ES-I3 (cell line): ENCODE data around the gene HINT3.

Experiments used
- H3K36me3 ChIP-seq: 2 replicates; pipeline ENCODE4 v1.6.1; 2013; ENCODE audit warnings: mild to moderate bottlenecking, low read length, control low read depth, moderate library complexity; ENCODE audit not compliant: insufficient read depth
- H3K4me1 ChIP-seq: 2 replicates; pipeline ENCODE4 v1.6.1; 2013; ENCODE audit warnings: mild to moderate bottlenecking, control low read depth, low read length; ENCODE audit not compliant: insufficient read depth
- H3K9ac ChIP-seq: 2 replicates; pipeline ENCODE4 v1.6.1; 2013; ENCODE audit warnings: low read depth, mild to moderate bottlenecking, low read length, moderate library complexity
- H3K9me3 ChIP-seq: 2 replicates; pipeline ENCODE4 v1.6.1; 2013; ENCODE audit warnings: mild to moderate bottlenecking, low read length, moderate library complexity; ENCODE audit not compliant: control insufficient read depth, insufficient read depth

The HINT3 gene

GRCh38 chr6:125987026-125987617 is 30.6 kb downstream of the HINT3 start:
- Histone ChIP-seq H3K36me3 (no peaks in the 10 kb centered on the region), H3K9me3 (no peaks in the 10 kb centered on the region), H3K4me1 (peaks cover 26% of the 10 kb centered on the region), H3K9ac (peak overlapping the region; percentile 84)

- Histone ChIP-seq H3K9ac (peak overlapping the region; percentile 7; the same call in 1 of the 2 replicates), H3K9me3 (no peaks in the 10 kb centered on the region), H3K4me1 (peaks cover 23% of the 10 kb centered on the region), H3K36me3 (no peaks in the 10 kb centered on the region)
Measured at GRCh38 chr6:125988280-125988679, 31.7 kb downstream of the HINT3 start.

GRCh38 chr6:125989631-125990030 is 33.1 kb downstream of the HINT3 start:
- no peaks in the 10 kb centered on the region for H3K9me3 ChIP-seq
- H3K9ac ChIP-seq = no peak overlapping the region
- H3K4me1 ChIP-seq = peaks cover 14% of the 10 kb centered on the region
- no peaks in the 10 kb centered on the region for H3K36me3 ChIP-seq

GRCh38 chr6:125991653-125992052 is 35.1 kb downstream of the HINT3 start:
- H3K9ac ChIP-seq = no peak overlapping the region
- peaks cover 14% of the 10 kb centered on the region for H3K4me1 ChIP-seq
- H3K36me3 ChIP-seq = no peaks in the 10 kb centered on the region
- H3K9me3 ChIP-seq = no peaks in the 10 kb centered on the region

GRCh38 chr6:125994670-125995488 is 38.3 kb downstream of the HINT3 start:
- Histone ChIP-seq H3K9ac (no peak overlapping the region), H3K4me1 (no peaks in the 10 kb centered on the region; the same call in 1 of the 2 replicates), H3K36me3 (no peaks in the 10 kb centered on the region), H3K9me3 (no peaks in the 10 kb centered on the region)

- Histone ChIP-seq H3K9me3 (no peaks in the 10 kb centered on the region), H3K4me1 (no peaks in the 10 kb centered on the region), H3K9ac (no peak overlapping the region), H3K36me3 (no peaks in the 10 kb centered on the region)
Measured at GRCh38 chr6:125995972-125996580, 39.5 kb downstream of the HINT3 start.

- Histone ChIP-seq H3K9ac (no peak overlapping the region), H3K36me3 (no peaks in the 10 kb centered on the region; the same call in 1 of the 2 replicates), H3K4me1 (no peaks in the 10 kb centered on the region), H3K9me3 (no peaks in the 10 kb centered on the region; the same call in 1 of the 2 replicates)
Measured at GRCh38 chr6:126002755-126003679, 46.4 kb downstream of the HINT3 start.

- H3K9ac ChIP-seq = no peak overlapping the region
- H3K36me3 ChIP-seq = peaks cover 12% of the 10 kb centered on the region; the same call in 1 of the 2 replicates
- no peaks in the 10 kb centered on the region; the same call in 1 of the 2 replicates for H3K9me3 ChIP-seq
- H3K4me1 ChIP-seq = no peaks in the 10 kb centered on the region
Measured at GRCh38 chr6:126007800-126008199, 51.2 kb downstream of the HINT3 start.

GRCh38 chr6:126010040-126010439 is 53.5 kb downstream of the HINT3 start:
- Histone ChIP-seq H3K4me1 (no peaks in the 10 kb centered on the region), H3K9ac (no peak overlapping the region), H3K9me3 (no peaks in the 10 kb centered on the region), H3K36me3 (peaks cover 20% of the 10 kb centered on the region; the same call in 1 of the 2 replicates)

GRCh38 chr6:126015863-126016262 is 59.3 kb downstream of the HINT3 start:
- H3K9me3 ChIP-seq = no peaks in the 10 kb centered on the region
- H3K9ac ChIP-seq = no peak overlapping the region
- H3K36me3 ChIP-seq = peaks cover 24% of the 10 kb centered on the region
- no peaks in the 10 kb centered on the region for H3K4me1 ChIP-seq

- H3K9me3 ChIP-seq = no peaks in the 10 kb centered on the region
- no peak overlapping the region for H3K9ac ChIP-seq
- H3K36me3 ChIP-seq = peaks cover 21% of the 10 kb centered on the region
- no peaks in the 10 kb centered on the region for H3K4me1 ChIP-seq
Measured at GRCh38 chr6:126016591-126016990, 60.0 kb downstream of the HINT3 start.

- H3K9ac ChIP-seq = no peak overlapping the region
- H3K36me3 ChIP-seq = peaks cover 17% of the 10 kb centered on the region
- no peaks in the 10 kb centered on the region for H3K9me3 ChIP-seq
- no peaks in the 10 kb centered on the region for H3K4me1 ChIP-seq
Measured at GRCh38 chr6:126017668-126018067, 61.1 kb downstream of the HINT3 start.

GRCh38 chr6:126020305-126021050 is 63.9 kb downstream of the HINT3 start:
- peaks cover 10% of the 10 kb centered on the region for H3K36me3 ChIP-seq
- H3K9ac ChIP-seq = no peak overlapping the region
- no peaks in the 10 kb centered on the region for H3K4me1 ChIP-seq
- no peaks in the 10 kb centered on the region for H3K9me3 ChIP-seq
